C4-2B (cell line): Measurements from ENCODE around the gene NR5A2.

Experiments
- H3K27ac ChIP-seq: fragments of 450-650 bp; 2 replicates; pipeline ENCODE4 v1.5.1; 2017
- CTCF ChIP-seq: fragments of 450-650 bp; conservative IDR thresholded peaks from 2 replicates; pipeline ENCODE4 v1.5.1; 2017; ENCODE audit warnings: mild to moderate bottlenecking
- ZFX ChIP-seq: fragments of 450-650 bp; IDR thresholded peaks from 2 replicates; pipeline ENCODE4 v1.6.1; 2017

Gene NR5A2

GRCh38 chr1:200029822-200030152 lies 2.3 kb downstream of the NR5A2 start:
- TF ChIP-seq CTCF (no peak), ZFX (no peak)
- H3K27ac ChIP-seq: no peak overlapping the region

- TF ChIP-seq ZFX (no peak), CTCF (no peak)
- H3K27ac ChIP-seq: no peak overlapping the region
These were observed 3.3 kb downstream of the NR5A2 start for GRCh38 chr1:200030791-200031190.

- H3K27ac ChIP-seq: no peak overlapping the region
- TF ChIP-seq CTCF (no peak), ZFX (no peak)
These were observed 6.2 kb downstream of the NR5A2 start for GRCh38 chr1:200033511-200034261.

GRCh38 chr1:200034262-200034557 lies 6.7 kb downstream of the NR5A2 start:
- no peak overlapping the region for H3K27ac ChIP-seq
- TF ChIP-seq ZFX: no peak
- no peak for TF ChIP-seq CTCF

GRCh38 chr1:200034761-200035396 lies 7.4 kb downstream of the NR5A2 start:
- no peak overlapping the region for H3K27ac ChIP-seq

GRCh38 chr1:200035397-200035955 lies 8.0 kb downstream of the NR5A2 start:
- TF ChIP-seq CTCF (no peak), ZFX (no peak)
- no peak overlapping the region for H3K27ac ChIP-seq

More at GRCh38 chr1:200034761-200035396, 7.4 kb downstream of the NR5A2 start:
- no peak for TF ChIP-seq ZFX
- TF ChIP-seq CTCF: no peak

- no peak overlapping the region for H3K27ac ChIP-seq
- no peak for TF ChIP-seq ZFX
- no peak for TF ChIP-seq CTCF
These were observed 8.6 kb downstream of the NR5A2 start for GRCh38 chr1:200035956-200036618.
